GM23338 (cell line): ENCODE measurements around the gene THRB.

ENCODE experiments used
- CREB1 ChIP-seq: fragments of 250-450 bp; sonication (Bioruptor Pico); IDR thresholded peaks from 2 replicates; pipeline ENCODE4 v1.5.0; 2020; ENCODE audit warnings: low read depth, mild to moderate bottlenecking, moderate library complexity
- EZH2 ChIP-seq: fragments of 200-600 bp; sonication (generic); IDR thresholded peaks from one replicate; pipeline ENCODE4 v1.8.0; 2017; ENCODE audit warnings: antibody characterized with exemption, mild to moderate bottlenecking, low read depth; ENCODE audit not compliant: unreplicated experiment
- EZH2phosphoT487 ChIP-seq: fragments of 200-600 bp; sonication (generic); IDR thresholded peaks from one replicate; pipeline ENCODE4 v1.8.1; 2018; ENCODE audit warnings: antibody characterized with exemption; ENCODE audit not compliant: unreplicated experiment
- JUNB ChIP-seq: IDR thresholded peaks from one replicate; pipeline ENCODE4 v1.6.1; 2016; ENCODE audit warnings: antibody characterized with exemption; ENCODE audit not compliant: unreplicated experiment
- NANOG ChIP-seq: IDR thresholded peaks from 2 replicates; pipeline ENCODE4 v1.6.1; 2016; ENCODE audit warnings: antibody characterized with exemption, borderline replicate concordance
- POLR2AphosphoS5 ChIP-seq: IDR thresholded peaks from 2 replicates; pipeline ENCODE4 v1.6.1; 2016; ENCODE audit warnings: antibody characterized with exemption, low read depth
- ZNF114 ChIP-seq: fragments of 250-450 bp; sonication (Bioruptor Pico); IDR thresholded peaks from 2 replicates; pipeline ENCODE4 v1.5.0; 2020; ENCODE audit warnings: mild to moderate bottlenecking, moderate library complexity
- ZNF331 ChIP-seq: fragments of 250-450 bp; sonication (Bioruptor Pico); IDR thresholded peaks from 2 replicates; pipeline ENCODE4 v1.5.0; 2020; ENCODE audit warnings: low read depth, mild to moderate bottlenecking, moderate library complexity
- TF ChIP-seq, protein P1 (sequence below), 2 experiments: fragments of 200-600 bp in 1 of 2; sonication (generic) in 1 of 2; conservative IDR thresholded peaks; 2 replicates each; pipeline versions ENCODE4 v1.5.1 to v1.6.1; 2016 to 2017; ENCODE audit warnings: antibody characterized with exemption in 2 of 2, low read depth in 2 of 2, mild to moderate bottlenecking in 2 of 2, moderate library complexity in 1 of 2
- TF ChIP-seq, protein P2 (sequence below): IDR thresholded peaks from one replicate; pipeline ENCODE4 v1.6.1; 2018; ENCODE audit warnings: antibody characterized with exemption; ENCODE audit not compliant: unreplicated experiment
- TF ChIP-seq, protein P3 (sequence below): IDR thresholded peaks from 2 replicates; pipeline ENCODE4 v1.6.1; 2016; ENCODE audit warnings: antibody characterized with exemption

DNA sequence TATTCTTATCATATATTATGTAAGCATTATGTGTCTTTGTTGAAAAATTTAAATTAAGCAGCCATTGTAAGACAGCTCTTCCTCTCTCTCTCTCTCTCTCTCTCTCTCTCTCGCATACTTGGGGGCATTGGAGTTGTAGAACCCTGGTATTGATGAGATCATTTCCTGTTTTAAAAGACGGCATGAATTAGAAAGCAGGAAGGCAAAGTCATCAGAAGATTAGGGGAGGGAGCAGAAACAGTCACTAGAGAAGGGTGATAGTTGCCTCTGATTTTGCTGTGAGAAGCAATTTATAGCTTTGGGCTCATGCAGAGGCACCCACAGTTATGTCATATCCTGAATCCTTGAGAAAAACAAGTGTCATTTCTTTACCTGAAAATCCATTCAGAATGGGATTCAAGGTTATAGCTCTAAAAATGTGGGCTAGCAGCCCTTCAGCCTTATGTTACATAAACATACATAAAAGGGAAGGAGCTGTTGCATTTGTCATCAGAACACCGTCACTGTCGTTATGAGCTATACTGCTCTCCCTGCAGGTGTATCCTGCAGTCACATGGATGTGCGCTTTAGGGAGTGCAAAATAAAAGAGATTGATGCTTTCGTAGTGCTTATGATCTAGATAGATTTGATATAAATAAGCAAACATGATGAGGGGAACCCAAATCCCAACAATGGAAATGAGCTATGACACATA lies 335.7 kb downstream of the THRB start:
- TF ChIP-seq, protein P1, sequence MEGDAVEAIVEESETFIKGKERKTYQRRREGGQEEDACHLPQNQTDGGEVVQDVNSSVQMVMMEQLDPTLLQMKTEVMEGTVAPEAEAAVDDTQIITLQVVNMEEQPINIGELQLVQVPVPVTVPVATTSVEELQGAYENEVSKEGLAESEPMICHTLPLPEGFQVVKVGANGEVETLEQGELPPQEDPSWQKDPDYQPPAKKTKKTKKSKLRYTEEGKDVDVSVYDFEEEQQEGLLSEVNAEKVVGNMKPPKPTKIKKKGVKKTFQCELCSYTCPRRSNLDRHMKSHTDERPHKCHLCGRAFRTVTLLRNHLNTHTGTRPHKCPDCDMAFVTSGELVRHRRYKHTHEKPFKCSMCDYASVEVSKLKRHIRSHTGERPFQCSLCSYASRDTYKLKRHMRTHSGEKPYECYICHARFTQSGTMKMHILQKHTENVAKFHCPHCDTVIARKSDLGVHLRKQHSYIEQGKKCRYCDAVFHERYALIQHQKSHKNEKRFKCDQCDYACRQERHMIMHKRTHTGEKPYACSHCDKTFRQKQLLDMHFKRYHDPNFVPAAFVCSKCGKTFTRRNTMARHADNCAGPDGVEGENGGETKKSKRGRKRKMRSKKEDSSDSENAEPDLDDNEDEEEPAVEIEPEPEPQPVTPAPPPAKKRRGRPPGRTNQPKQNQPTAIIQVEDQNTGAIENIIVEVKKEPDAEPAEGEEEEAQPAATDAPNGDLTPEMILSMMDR (conservative IDR thresholded peaks at IDR 0.05; ENCODE audit: low read depth in 2 of 2) = no peak
- TF ChIP-seq POLR2AphosphoS5 (no peak), EZH2phosphoT487 (no peak), CREB1 (CRISPR knock-in tag) (no peak), JUNB (no peak), EZH2 (no peak), ZNF331 (CRISPR knock-in tag) (no peak), ZNF114 (CRISPR knock-in tag) (no peak), NANOG (no peak)
- TF ChIP-seq, protein P2, sequence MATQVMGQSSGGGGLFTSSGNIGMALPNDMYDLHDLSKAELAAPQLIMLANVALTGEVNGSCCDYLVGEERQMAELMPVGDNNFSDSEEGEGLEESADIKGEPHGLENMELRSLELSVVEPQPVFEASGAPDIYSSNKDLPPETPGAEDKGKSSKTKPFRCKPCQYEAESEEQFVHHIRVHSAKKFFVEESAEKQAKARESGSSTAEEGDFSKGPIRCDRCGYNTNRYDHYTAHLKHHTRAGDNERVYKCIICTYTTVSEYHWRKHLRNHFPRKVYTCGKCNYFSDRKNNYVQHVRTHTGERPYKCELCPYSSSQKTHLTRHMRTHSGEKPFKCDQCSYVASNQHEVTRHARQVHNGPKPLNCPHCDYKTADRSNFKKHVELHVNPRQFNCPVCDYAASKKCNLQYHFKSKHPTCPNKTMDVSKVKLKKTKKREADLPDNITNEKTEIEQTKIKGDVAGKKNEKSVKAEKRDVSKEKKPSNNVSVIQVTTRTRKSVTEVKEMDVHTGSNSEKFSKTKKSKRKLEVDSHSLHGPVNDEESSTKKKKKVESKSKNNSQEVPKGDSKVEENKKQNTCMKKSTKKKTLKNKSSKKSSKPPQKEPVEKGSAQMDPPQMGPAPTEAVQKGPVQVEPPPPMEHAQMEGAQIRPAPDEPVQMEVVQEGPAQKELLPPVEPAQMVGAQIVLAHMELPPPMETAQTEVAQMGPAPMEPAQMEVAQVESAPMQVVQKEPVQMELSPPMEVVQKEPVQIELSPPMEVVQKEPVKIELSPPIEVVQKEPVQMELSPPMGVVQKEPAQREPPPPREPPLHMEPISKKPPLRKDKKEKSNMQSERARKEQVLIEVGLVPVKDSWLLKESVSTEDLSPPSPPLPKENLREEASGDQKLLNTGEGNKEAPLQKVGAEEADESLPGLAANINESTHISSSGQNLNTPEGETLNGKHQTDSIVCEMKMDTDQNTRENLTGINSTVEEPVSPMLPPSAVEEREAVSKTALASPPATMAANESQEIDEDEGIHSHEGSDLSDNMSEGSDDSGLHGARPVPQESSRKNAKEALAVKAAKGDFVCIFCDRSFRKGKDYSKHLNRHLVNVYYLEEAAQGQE = no peak
- TF ChIP-seq, protein P3, sequence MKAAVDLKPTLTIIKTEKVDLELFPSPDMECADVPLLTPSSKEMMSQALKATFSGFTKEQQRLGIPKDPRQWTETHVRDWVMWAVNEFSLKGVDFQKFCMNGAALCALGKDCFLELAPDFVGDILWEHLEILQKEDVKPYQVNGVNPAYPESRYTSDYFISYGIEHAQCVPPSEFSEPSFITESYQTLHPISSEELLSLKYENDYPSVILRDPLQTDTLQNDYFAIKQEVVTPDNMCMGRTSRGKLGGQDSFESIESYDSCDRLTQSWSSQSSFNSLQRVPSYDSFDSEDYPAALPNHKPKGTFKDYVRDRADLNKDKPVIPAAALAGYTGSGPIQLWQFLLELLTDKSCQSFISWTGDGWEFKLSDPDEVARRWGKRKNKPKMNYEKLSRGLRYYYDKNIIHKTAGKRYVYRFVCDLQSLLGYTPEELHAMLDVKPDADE = no peak
